H9 (cell line): ENCODE data around the gene PHKG2. TPM values are rescaled to one million over a fixed set of nuclear protein-coding genes. Genes with fewer than 3 reads are reported as not detected.

Source experiments
- DNase-seq: peaks from one replicate; pipeline ENCODE4 v3.0.0-alpha.2; 2017
- H2AFZ ChIP-seq: one replicate; pipeline ENCODE4 v1.6.1; 2013; ENCODE audit warnings: mild to moderate bottlenecking, low read length, control low read depth, moderate library complexity
- H2AK5ac ChIP-seq: 2 replicates; pipeline ENCODE4 v1.6.1; 2013; ENCODE audit warnings: low read length, control low read depth, mixed read lengths; ENCODE audit not compliant: insufficient read length
- H2BK120ac ChIP-seq: one replicate; pipeline ENCODE4 v1.6.1; 2013; ENCODE audit warnings: low read depth, mild to moderate bottlenecking, low read length, control low read depth, inconsistent platforms; ENCODE audit not compliant: poor library complexity, severe bottlenecking
- H2BK12ac ChIP-seq: 2 replicates; pipeline ENCODE4 v1.6.1; 2013; ENCODE audit warnings: low read length, control low read depth, mixed read lengths, low read depth; ENCODE audit not compliant: insufficient read length
- H2BK15ac ChIP-seq: 2 replicates; pipeline ENCODE4 v1.6.1; 2013; ENCODE audit warnings: low read depth, low read length, control low read depth
- H2BK20ac ChIP-seq: one replicate; pipeline ENCODE4 v1.6.1; 2013; ENCODE audit warnings: low read depth, mild to moderate bottlenecking, low read length, control low read depth, inconsistent platforms; ENCODE audit not compliant: poor library complexity, severe bottlenecking
- H2BK5ac ChIP-seq: 2 replicates; pipeline ENCODE4 v1.6.1; 2013; ENCODE audit warnings: low read length, control low read depth, mixed read lengths; ENCODE audit not compliant: insufficient read length
- H3K14ac ChIP-seq: 2 replicates; pipeline ENCODE4 v1.6.1; 2013; ENCODE audit warnings: low read length, control low read depth; ENCODE audit not compliant: insufficient read depth
- H3K18ac ChIP-seq: 2 replicates; pipeline ENCODE4 v1.6.1; 2013; ENCODE audit warnings: low read depth, mild to moderate bottlenecking, mixed read lengths, low read length, control low read depth; ENCODE audit not compliant: insufficient read length
- H3K23ac ChIP-seq: 2 replicates; pipeline ENCODE4 v1.6.1; 2013; ENCODE audit warnings: low read length, control low read depth, mixed read lengths, low read depth; ENCODE audit not compliant: insufficient read length
- H3K23me2 ChIP-seq: 2 replicates; pipeline ENCODE4 v1.6.1; 2013; ENCODE audit warnings: low read depth, mild to moderate bottlenecking, mixed read lengths, low read length, control low read depth; ENCODE audit not compliant: insufficient read length, poor library complexity, severe bottlenecking
- H3K27ac ChIP-seq: 2 replicates; pipeline ENCODE4 v1.5.1; 2013; ENCODE audit warnings: low read length, control low read depth, mixed read lengths, low read depth; ENCODE audit not compliant: insufficient read length
- H3K27me3 ChIP-seq: 2 replicates; pipeline ENCODE4 v1.6.1; 2013; ENCODE audit warnings: low read length, control low read depth, inconsistent platforms; ENCODE audit not compliant: insufficient read depth
- H3K4ac ChIP-seq: 2 replicates; pipeline ENCODE4 v1.6.1; 2013; ENCODE audit warnings: low read depth, mild to moderate bottlenecking, control low read depth, inconsistent platforms, low read length, moderate library complexity
- H3K4me1 ChIP-seq: 2 replicates; pipeline ENCODE4 v1.6.1; 2013; ENCODE audit warnings: low read length, control low read depth, inconsistent platforms; ENCODE audit not compliant: insufficient read depth
- H3K4me2 ChIP-seq: 2 replicates; pipeline ENCODE4 v1.6.1; 2013; ENCODE audit warnings: low read length, control low read depth, mixed read lengths; ENCODE audit not compliant: insufficient read length, insufficient read depth
- H3K56ac ChIP-seq: 2 replicates; pipeline ENCODE4 v1.6.1; 2013; ENCODE audit warnings: low read depth, mild to moderate bottlenecking, mixed read lengths, low read length, control low read depth; ENCODE audit not compliant: insufficient read length
- H3K79me1 ChIP-seq: 2 replicates; pipeline ENCODE4 v1.6.1; 2013; ENCODE audit warnings: low read depth, mild to moderate bottlenecking, moderate library complexity, low read length, control low read depth, inconsistent platforms; ENCODE audit not compliant: insufficient read depth, poor library complexity, severe bottlenecking
- H3K79me2 ChIP-seq: 2 replicates; pipeline ENCODE4 v1.6.1; 2013; ENCODE audit warnings: low read length, control low read depth, inconsistent platforms; ENCODE audit not compliant: insufficient read depth
- H3K9ac ChIP-seq: 2 replicates; pipeline ENCODE4 v1.6.1; 2013; ENCODE audit warnings: low read length, control low read depth, mixed read lengths; ENCODE audit not compliant: insufficient read length; ENCODE audit errors: extremely low read depth
- H3K9me3 ChIP-seq: one replicate; pipeline ENCODE4 v1.6.1; 2013; ENCODE audit warnings: low read depth, low read length, inconsistent platforms; ENCODE audit not compliant: control insufficient read depth
- H3T11ph ChIP-seq: one replicate; pipeline ENCODE4 v1.6.1; 2013; ENCODE audit warnings: mild to moderate bottlenecking, low read length, control low read depth, inconsistent platforms
- H4K20me1 ChIP-seq: one replicate; pipeline ENCODE4 v1.6.1; 2013; ENCODE audit not compliant: control insufficient read depth, insufficient read length, insufficient read depth
- H4K5ac ChIP-seq: 2 replicates; pipeline ENCODE4 v1.6.1; 2013; ENCODE audit warnings: low read depth, mild to moderate bottlenecking, mixed read lengths, low read length, control low read depth; ENCODE audit not compliant: insufficient read length
- H4K8ac ChIP-seq: replicated peaks from 2 replicates; pipeline ENCODE4 v1.6.1; 2013; ENCODE audit warnings: low read length, control low read depth, mixed read lengths, low read depth; ENCODE audit not compliant: insufficient read length
- H4K91ac ChIP-seq: 2 replicates; pipeline ENCODE4 v1.6.1; 2013; ENCODE audit warnings: low read depth, mild to moderate bottlenecking, moderate library complexity, mixed read lengths, low read length, control low read depth; ENCODE audit not compliant: insufficient read length
- H3K27ac Mint-ChIP-seq, 3 experiments: 2 replicates in 2 of 3; 3 replicates in 1 of 3; pipeline ENCODE4 v1.8.0; 2020 to 2021; ENCODE audit warnings: mixed read lengths in 3 of 3, mild to moderate bottlenecking in 1 of 3, moderate library complexity in 1 of 3
- H3K27me3 Mint-ChIP-seq: 2 replicates; pipeline ENCODE4 v1.8.0; 2021; ENCODE audit warnings: low read depth, mild to moderate bottlenecking, moderate library complexity, mixed read lengths
- H3K36me3 Mint-ChIP-seq, 3 experiments: 2 replicates in 2 of 3; 3 replicates in 1 of 3; pipeline ENCODE4 v1.8.0; 2020 to 2021; ENCODE audit warnings: low read depth in 3 of 3, mixed read lengths in 3 of 3; ENCODE audit not compliant: insufficient read depth in 1 of 3
- H3K4me1 Mint-ChIP-seq, 2 experiments: 2 replicates each; pipeline ENCODE4 v1.8.0; 2020; ENCODE audit warnings: mixed read lengths in 2 of 2
- H3K4me3 Mint-ChIP-seq, 2 experiments: 2 replicates in 1 of 2; 3 replicates in 1 of 2; pipeline ENCODE4 v1.8.0; 2020 to 2021; ENCODE audit warnings: mild to moderate bottlenecking in 2 of 2, mixed read lengths in 2 of 2, moderate library complexity in 1 of 2
- H3K9me3 Mint-ChIP-seq, 2 experiments: 2 replicates in 1 of 2; 3 replicates in 1 of 2; pipeline ENCODE4 v1.8.0; 2020; ENCODE audit warnings: mild to moderate bottlenecking in 2 of 2, mixed read lengths in 2 of 2, moderate library complexity in 1 of 2
- WGBS: extraction: QIAGEN DNeasy Blood & Tissue Kit; methylation state at CpG from one replicate; pipeline ENCODE4 v1.1.7; 2013; ENCODE audit warnings: missing lambda C conversion rate, low lambda C conversion rate, mixed read lengths; ENCODE audit not compliant: insufficient read length; ENCODE audit errors: extremely low coverage; 5-methylcytosine and 5-hydroxymethylcytosine counted together
- total RNA-seq: library from RNA; stranded (reverse); gene quantifications from 2 replicates; pipeline ENCODE4 v1.2.1, GENCODE V29; 2021
- TF ChIP-seq, protein P1 (sequence below): fragments of 200-600 bp; sonication (generic); conservative IDR thresholded peaks from 3 replicates; pipeline ENCODE4 v1.8.0; 2021; ENCODE audit warnings: antibody characterized with exemption, mild to moderate bottlenecking

Gene PHKG2
- total RNA-seq, 1 experiment from 2014 or later, result 46.6 TPM

DNA sequence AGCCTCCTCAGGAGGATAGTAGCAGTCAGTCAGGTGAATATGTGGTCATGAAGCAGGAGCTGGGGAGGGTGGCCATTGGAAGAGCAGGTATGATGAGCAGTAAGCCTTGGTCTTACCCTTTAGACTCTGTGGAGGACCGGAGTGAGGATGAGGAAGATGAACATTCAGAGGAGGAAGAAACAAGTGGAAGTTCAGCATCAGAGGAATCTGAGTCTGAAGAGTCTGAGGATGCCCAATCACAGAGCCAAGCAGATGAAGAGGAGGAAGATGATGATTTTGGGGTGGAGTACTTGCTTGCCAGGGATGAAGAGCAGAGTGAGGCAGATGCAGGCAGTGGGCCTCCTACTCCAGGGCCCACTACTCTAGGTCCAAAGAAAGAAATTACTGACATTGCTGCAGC is 36.5 kb upstream of the PHKG2 start:
- no peak overlapping the region for H3K27ac ChIP-seq
- no peak overlapping the region for H2BK120ac ChIP-seq
- TF ChIP-seq, protein P1, sequence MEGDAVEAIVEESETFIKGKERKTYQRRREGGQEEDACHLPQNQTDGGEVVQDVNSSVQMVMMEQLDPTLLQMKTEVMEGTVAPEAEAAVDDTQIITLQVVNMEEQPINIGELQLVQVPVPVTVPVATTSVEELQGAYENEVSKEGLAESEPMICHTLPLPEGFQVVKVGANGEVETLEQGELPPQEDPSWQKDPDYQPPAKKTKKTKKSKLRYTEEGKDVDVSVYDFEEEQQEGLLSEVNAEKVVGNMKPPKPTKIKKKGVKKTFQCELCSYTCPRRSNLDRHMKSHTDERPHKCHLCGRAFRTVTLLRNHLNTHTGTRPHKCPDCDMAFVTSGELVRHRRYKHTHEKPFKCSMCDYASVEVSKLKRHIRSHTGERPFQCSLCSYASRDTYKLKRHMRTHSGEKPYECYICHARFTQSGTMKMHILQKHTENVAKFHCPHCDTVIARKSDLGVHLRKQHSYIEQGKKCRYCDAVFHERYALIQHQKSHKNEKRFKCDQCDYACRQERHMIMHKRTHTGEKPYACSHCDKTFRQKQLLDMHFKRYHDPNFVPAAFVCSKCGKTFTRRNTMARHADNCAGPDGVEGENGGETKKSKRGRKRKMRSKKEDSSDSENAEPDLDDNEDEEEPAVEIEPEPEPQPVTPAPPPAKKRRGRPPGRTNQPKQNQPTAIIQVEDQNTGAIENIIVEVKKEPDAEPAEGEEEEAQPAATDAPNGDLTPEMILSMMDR, result no peak
- no CpG with 5 or more reads among the region's 1 CpG for WGBS
- no peaks in the 10 kb centered on the region for H3K9me3 Mint-ChIP-seq
- no peak overlapping the region for H3K14ac ChIP-seq
- no peaks in the 10 kb centered on the region for H3K9me3 ChIP-seq
- H3K23me2 ChIP-seq, result no peaks in the 10 kb centered on the region
- H3K27me3 Mint-ChIP-seq, result no peaks in the 10 kb centered on the region
- H2BK12ac ChIP-seq, result no peak overlapping the region
- H4K8ac ChIP-seq, result no peak overlapping the region
- H3K56ac ChIP-seq, result no peak overlapping the region
- no peaks in the 10 kb centered on the region for H3K4me1 Mint-ChIP-seq
- no peak overlapping the region for H3K18ac ChIP-seq
- no peak overlapping the region for H3K9ac ChIP-seq
- H3K36me3 Mint-ChIP-seq, result peaks cover 73 to 94% (median 87%) of the 10 kb centered on the region in 3 experiments; a peak in 6 of 7 replicates
- H3K27me3 ChIP-seq, result no peaks in the 10 kb centered on the region
- no peak overlapping the region for H3K23ac ChIP-seq
- H2BK5ac ChIP-seq, result no peak overlapping the region
- no peak overlapping the region for H2BK20ac ChIP-seq
- no peaks in the 10 kb centered on the region for H3K79me2 ChIP-seq
- no peak overlapping the region for H3K27ac Mint-ChIP-seq
- no peak overlapping the region for H3K4me3 Mint-ChIP-seq
- H3T11ph ChIP-seq, result no peak overlapping the region
- no peaks in the 10 kb centered on the region for H3K79me1 ChIP-seq
- H3K4me2 ChIP-seq, result no peak overlapping the region
- no peak overlapping the region for H2AFZ ChIP-seq
- H4K5ac ChIP-seq, result no peak overlapping the region
- H4K91ac ChIP-seq, result no peak overlapping the region
- H4K20me1 ChIP-seq, result no peaks in the 10 kb centered on the region
- no peaks in the 10 kb centered on the region for H3K4me1 ChIP-seq
- no peak for DNase-seq
- H3K4ac ChIP-seq, result no peak overlapping the region
- no peak overlapping the region for H2BK15ac ChIP-seq
- H2AK5ac ChIP-seq, result no peak overlapping the region
